Colonic mucosa (tissue), 4 donors: ENCODE results near the gene CPVL. TPM values are rescaled to one million over a fixed set of nuclear protein-coding genes. Genes with fewer than 3 reads are reported as not detected.

Experiments used
- DNase-seq: peaks from one replicate; pipeline ENCODE4 v3.0.0-alpha.2; 2020
- H3K27ac ChIP-seq: fragments of 200-600 bp; one replicate; pipeline ENCODE4 v1.8.0; 2021
- H3K27me3 ChIP-seq: fragments of 200-600 bp; one replicate; pipeline ENCODE4 v1.8.0; 2021
- H3K36me3 ChIP-seq: fragments of 200-600 bp; one replicate; pipeline ENCODE4 v1.8.0; 2021
- H3K4me1 ChIP-seq: fragments of 200-600 bp; one replicate; pipeline ENCODE4 v1.8.0; 2021; ENCODE audit warnings: mild to moderate bottlenecking
- H3K4me3 ChIP-seq: fragments of 200-600 bp; one replicate; pipeline ENCODE4 v1.8.0; 2021
- H3K9ac ChIP-seq, 2 donors: one replicate each; pipeline ENCODE4 v1.7.0; 2013; ENCODE audit warnings: control low read depth in 2 of 2, low read depth in 2 of 2, low read length in 2 of 2
- H3K9me3 ChIP-seq: fragments of 200-600 bp; one replicate; pipeline ENCODE4 v1.8.0; 2021
- CTCF ChIP-seq: fragments of 200-600 bp; IDR thresholded peaks from one replicate; pipeline ENCODE4 v1.8.0; 2022; ENCODE audit warnings: antibody characterized with exemption, mild to moderate bottlenecking
- intact Hi-C: fragments of 100-400 bp; cut with DNase I; formaldehyde crosslinking; loops from one replicate; pipeline ENCODE4 v1.14.1; 2022
- total RNA-seq, 2 donors: library from RNA; stranded (reverse); fragmentation: NEBNext Ultra II Directional in 1 of 2; extraction: Animal tissue kit (Norgen Biotek cat#: 25700) in 1 of 2; gene quantifications; one replicate each; pipeline ENCODE4 v1.2.1, GENCODE V29; 2021
- donor health status: healthy.
- donor health status: DM: no; HTN: no; CAD: no.
- donor health status: DM: no; HTN: no; CAD: no.

Gene CPVL
- total RNA-seq, 2 donors from 2014 or later = 4.9 to 17.0 TPM

DNA sequence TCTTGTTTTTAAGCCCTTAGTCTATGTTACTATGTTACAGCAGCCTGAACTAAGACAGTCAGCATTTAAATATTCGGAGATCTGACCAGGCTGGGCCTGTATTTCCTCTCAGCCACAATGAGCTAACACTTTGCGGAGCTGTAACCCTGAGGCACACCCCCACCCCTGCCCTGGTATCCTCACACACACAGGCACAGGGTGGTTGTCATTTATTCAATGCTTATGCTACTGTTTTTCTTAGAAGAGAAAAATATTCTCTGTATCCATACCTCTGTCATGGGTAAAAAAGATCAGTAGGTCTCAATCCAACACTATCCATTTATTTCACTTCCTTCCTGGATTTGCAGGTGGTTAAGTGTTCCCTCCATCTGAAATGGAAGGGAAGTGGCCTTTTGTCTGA lies 107.9 kb downstream of the CPVL start:
- no peak for TF ChIP-seq CTCF
- Histone ChIP-seq H3K9ac (no peak overlapping the region), H3K4me1 (no peaks in the 10 kb centered on the region), H3K27me3 (no peaks in the 10 kb centered on the region), H3K36me3 (no peaks in the 10 kb centered on the region), H3K4me3 (no peak overlapping the region), H3K27ac (no peak overlapping the region), H3K9me3 (no peaks in the 10 kb centered on the region)
- DNase-seq = no peak
- intact Hi-C loops = no loop called here

DNA sequence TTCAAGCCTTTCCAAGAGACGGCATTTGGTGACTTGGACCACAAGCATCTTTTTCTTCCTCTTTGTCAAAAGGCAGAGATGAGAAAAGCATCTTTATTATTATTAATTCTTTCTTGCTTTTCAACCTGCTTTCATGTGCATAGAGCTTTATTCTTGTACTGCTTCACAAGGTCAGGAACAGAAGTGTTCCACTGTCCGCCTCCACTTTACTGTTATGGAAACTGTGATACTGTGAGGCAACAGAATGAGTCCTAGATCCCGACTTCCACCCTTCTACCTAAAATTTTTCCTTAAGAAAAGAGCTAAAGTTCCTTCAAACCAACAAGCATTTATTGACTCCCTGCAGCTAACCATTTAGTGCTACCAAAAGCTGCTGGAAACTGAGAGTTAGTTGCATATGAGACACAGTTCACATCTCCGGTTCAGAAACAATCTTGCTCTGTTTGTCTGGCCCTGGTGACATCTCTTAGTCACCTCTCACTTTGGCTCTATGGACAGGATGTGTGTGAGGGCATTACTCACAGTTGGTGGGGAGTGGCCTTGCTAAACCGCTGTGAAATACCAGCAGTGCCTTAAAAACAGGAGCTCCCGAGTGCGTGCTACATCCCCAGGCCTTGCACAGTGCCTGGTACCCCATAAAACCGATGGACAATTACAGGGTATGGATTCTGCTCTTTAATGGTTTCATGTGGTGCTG lies 111.1 kb downstream of the CPVL start:
- Histone ChIP-seq H3K36me3 (no peaks in the 10 kb centered on the region), H3K4me1 (no peaks in the 10 kb centered on the region), H3K9me3 (no peaks in the 10 kb centered on the region), H3K4me3 (no peak overlapping the region), H3K27me3 (no peaks in the 10 kb centered on the region), H3K27ac (no peak overlapping the region), H3K9ac (no peak overlapping the region)
- intact Hi-C loops = no loop called here
- DNase-seq = no peak
- no peak for TF ChIP-seq CTCF

GRCh38 chr7:29033584-29033983 lies 112.8 kb downstream of the CPVL start:
- no peak overlapping the region for H3K9ac ChIP-seq
- intact Hi-C loops = no loop called here
- no peak overlapping the region for H3K4me3 ChIP-seq
- no peaks in the 10 kb centered on the region for H3K4me1 ChIP-seq
- H3K27ac ChIP-seq = no peak overlapping the region
- no peaks in the 10 kb centered on the region for H3K9me3 ChIP-seq
- no peak for TF ChIP-seq CTCF
- H3K36me3 ChIP-seq = no peaks in the 10 kb centered on the region
- no peak for DNase-seq
- H3K27me3 ChIP-seq = no peaks in the 10 kb centered on the region

DNA sequence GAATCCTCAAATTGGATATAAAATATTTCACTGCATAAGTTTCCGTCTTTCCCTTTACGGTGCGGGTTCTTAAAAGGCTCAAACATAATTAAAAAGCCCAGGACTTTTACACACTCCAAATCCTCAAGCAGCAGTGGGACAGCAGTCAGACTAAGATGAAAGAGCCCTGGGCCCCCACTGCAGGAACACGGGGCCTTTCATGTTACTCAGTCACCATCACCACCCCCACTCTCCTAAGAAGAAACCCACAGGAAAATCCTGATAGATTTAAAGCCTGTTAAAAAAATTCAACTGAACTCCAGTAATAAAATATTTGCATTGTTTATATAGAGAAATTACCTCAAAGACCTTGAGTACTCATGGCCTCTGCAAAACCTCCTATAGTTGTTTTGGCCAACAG lies 114.2 kb downstream of the CPVL start:
- Histone ChIP-seq H3K9me3 (no peaks in the 10 kb centered on the region), H3K4me3 (no peak overlapping the region), H3K27me3 (no peaks in the 10 kb centered on the region), H3K9ac (no peak overlapping the region), H3K36me3 (no peaks in the 10 kb centered on the region), H3K27ac (no peak overlapping the region), H3K4me1 (no peaks in the 10 kb centered on the region)
- TF ChIP-seq CTCF = no peak
- intact Hi-C loops = no loop called here
- DNase-seq = no peak

DNA sequence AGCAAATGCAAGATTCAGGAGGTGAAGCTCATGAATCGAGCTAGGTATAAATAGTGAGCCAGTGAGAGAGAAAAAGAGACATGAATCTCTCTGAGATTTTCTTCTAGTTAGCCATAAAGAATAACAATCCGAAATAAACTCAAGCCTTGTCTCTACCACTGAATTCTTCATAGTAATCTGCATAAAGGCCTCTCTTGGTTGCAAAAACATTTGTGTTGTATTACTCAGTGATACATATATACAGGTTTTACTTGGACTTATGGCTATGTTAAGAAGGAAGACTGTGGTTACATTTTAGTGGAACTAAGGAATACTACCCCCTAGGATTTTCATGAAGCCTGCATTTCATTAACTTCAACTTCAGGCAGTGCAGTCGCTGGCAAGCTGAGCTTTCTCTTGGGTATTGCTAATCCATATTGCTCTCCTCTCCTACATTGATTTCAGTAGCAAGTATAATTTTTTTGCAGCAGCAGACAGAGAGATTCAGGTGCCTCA lies 115.5 kb downstream of the CPVL start:
- no peaks in the 10 kb centered on the region for H3K27me3 ChIP-seq
- H3K4me1 ChIP-seq = no peaks in the 10 kb centered on the region
- no peaks in the 10 kb centered on the region for H3K9me3 ChIP-seq
- intact Hi-C loops = no loop called here
- H3K9ac ChIP-seq = no peak overlapping the region
- no peak overlapping the region for H3K4me3 ChIP-seq
- H3K36me3 ChIP-seq = no peaks in the 10 kb centered on the region
- TF ChIP-seq CTCF = no peak
- no peak overlapping the region for H3K27ac ChIP-seq
- no peak for DNase-seq
